ENCODE results near the gene TIAM1.

DNA sequence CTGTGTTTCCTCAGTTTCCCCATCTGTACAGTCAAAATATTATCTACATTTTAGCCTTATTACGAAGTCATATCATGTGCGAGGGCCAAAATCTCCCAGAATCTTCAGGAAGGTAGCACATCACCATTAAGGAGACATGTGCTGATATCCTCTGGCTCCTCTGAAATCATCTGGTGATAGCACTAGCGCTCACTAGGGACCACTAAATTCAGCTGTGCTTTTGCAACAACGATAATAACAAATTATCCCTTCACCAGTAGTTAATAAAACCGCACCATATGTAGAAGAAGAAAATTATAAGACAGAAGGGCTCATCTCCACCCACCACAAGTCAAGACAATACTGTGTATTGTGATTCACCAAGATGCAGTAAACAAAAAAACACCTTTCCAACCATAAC lies 53.3 kb downstream of the TIAM1 start:
- TF ChIP-seq, protein P1, sequence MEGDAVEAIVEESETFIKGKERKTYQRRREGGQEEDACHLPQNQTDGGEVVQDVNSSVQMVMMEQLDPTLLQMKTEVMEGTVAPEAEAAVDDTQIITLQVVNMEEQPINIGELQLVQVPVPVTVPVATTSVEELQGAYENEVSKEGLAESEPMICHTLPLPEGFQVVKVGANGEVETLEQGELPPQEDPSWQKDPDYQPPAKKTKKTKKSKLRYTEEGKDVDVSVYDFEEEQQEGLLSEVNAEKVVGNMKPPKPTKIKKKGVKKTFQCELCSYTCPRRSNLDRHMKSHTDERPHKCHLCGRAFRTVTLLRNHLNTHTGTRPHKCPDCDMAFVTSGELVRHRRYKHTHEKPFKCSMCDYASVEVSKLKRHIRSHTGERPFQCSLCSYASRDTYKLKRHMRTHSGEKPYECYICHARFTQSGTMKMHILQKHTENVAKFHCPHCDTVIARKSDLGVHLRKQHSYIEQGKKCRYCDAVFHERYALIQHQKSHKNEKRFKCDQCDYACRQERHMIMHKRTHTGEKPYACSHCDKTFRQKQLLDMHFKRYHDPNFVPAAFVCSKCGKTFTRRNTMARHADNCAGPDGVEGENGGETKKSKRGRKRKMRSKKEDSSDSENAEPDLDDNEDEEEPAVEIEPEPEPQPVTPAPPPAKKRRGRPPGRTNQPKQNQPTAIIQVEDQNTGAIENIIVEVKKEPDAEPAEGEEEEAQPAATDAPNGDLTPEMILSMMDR (IDR thresholded peaks at IDR 0.05; ENCODE audit: low read depth, low read length): no peak
- TF ChIP-seq POLR2A (IDR thresholded peaks at IDR 0.05; ENCODE audit: extremely low read depth, insufficient read length): no peak
- TF ChIP-seq, protein P2, sequence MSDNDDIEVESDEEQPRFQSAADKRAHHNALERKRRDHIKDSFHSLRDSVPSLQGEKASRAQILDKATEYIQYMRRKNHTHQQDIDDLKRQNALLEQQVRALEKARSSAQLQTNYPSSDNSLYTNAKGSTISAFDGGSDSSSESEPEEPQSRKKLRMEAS (IDR thresholded peaks at IDR 0.05; ENCODE audit: low read depth, low read length): no peak
- TF ChIP-seq MYC (IDR thresholded peaks at IDR 0.05; ENCODE audit: low read depth, low read length): no peak
